ENCODE results near the gene GGCT.

Gene GGCT

GRCh38 chr7:30476459-30477145, 28.0 kb downstream of the GGCT start:
- TF ChIP-seq CTCF (IDR thresholded peaks at IDR 0.05; ENCODE audit: low read depth, low read length, missing control alignments) = no peak
- H3K4me3 ChIP-seq (ENCODE audit: low read depth, low read length) = no peak overlapping the region
- DNase-seq (ENCODE audit: low read depth) = no peak

- no peak overlapping the region for H3K4me3 ChIP-seq (ENCODE audit: low read depth, low read length)
- DNase-seq (ENCODE audit: low read depth) = no peak
- no peak for TF ChIP-seq CTCF (IDR thresholded peaks at IDR 0.05; ENCODE audit: low read depth, low read length, missing control alignments)
These were observed 29.0 kb downstream of the GGCT start for GRCh38 chr7:30475580-30475979.

GRCh38 chr7:30474893-30475292, 29.7 kb downstream of the GGCT start:
- no peak for DNase-seq (ENCODE audit: low read depth)
- no peak overlapping the region for H3K4me3 ChIP-seq (ENCODE audit: low read depth, low read length)
- no peak for TF ChIP-seq CTCF (IDR thresholded peaks at IDR 0.05; ENCODE audit: low read depth, low read length, missing control alignments)

GRCh38 chr7:30474485-30474884, 30.1 kb downstream of the GGCT start:
- DNase-seq (ENCODE audit: low read depth) = no peak
- TF ChIP-seq CTCF (IDR thresholded peaks at IDR 0.05; ENCODE audit: low read depth, low read length, missing control alignments) = no peak
- no peak overlapping the region for H3K4me3 ChIP-seq (ENCODE audit: low read depth, low read length)

DNA sequence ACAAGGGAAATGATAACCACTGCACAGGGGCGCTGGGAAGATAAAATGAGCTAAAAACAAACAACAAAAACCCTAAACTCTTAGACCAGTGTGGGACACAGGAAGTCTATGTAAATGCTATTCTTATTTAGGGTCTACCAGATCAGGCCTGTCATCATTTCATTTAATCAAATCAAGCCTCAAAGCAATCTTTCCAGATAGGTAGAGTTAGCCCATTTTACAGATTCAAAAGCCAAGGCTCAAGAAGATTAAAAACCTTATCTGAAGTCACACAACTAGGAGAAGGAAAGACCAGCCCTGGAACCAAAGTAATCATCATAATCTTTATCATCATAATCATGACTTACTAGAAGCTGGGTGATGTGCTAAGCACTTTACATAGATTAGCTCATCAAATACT, 30.7 kb downstream of the GGCT start:
- H3K4me3 ChIP-seq (ENCODE audit: low read depth, low read length) = no peak overlapping the region
- no peak for DNase-seq (ENCODE audit: low read depth)
- no peak for TF ChIP-seq CTCF (IDR thresholded peaks at IDR 0.05; ENCODE audit: low read depth, low read length, missing control alignments)

DNA sequence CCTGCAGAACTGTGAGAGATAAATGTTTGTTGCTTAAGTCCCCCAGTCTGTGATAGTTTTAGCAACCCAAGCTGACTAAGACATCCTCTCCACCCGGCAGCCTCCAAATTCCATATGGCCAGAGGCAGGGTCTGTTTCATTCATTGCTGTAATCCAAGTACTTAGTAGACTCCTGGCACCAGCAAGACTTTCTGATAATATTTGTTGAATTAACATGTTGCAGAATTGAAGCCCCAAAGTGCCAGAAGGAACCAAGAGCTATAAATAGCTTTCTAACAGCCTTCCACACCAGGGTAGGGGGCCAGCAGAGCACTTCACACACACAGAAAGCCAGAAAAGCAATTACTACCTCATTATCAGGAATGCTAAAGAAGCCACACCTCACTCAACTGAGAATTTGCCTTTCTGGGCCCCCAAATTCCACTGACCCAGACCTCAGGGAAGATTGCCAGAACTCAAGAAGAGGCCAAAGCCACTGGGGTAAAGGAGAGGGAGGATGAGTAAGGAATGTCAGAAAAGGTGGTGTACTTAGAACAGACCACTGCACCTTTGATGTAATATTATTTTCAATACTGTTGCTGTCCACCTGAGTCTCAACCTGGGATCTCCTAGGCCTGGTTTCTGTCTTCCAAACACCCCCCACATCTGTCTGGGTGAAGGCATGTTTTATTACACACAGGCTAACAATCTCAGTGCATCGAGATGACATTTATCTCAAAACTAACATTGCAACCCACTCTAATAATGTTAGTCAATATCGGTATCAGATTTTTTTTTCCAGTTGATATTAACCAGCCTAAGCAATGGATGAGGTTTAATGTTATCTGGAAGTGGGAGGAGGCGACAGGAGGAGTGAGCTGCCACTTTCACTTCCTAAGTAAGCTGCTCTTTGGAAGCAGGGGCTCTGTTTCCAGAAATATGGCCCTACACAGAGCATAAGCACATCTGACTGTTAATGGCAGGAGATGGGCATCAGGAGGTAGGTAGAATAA, 31.5 kb downstream of the GGCT start:
- no peak for DNase-seq (ENCODE audit: low read depth)
- H3K4me3 ChIP-seq (ENCODE audit: low read depth, low read length) = no peak overlapping the region
- no peak for TF ChIP-seq CTCF (IDR thresholded peaks at IDR 0.05; ENCODE audit: low read depth, low read length, missing control alignments)
